PC-3 (cell line): ENCODE data around the gene GPR12. TPM values are rescaled to one million over a fixed set of nuclear protein-coding genes. Genes with fewer than 3 reads are reported as not detected.

Source experiments
- ATAC-seq: fragments of 200-7000 bp; cut with Tn5 transposase; 2 replicates; pipeline ENCODE4 v1.9.1; 2020; ENCODE audit warnings: mild to moderate bottlenecking, moderate library complexity
- BruUV-seq: library from RNA; stranded (reverse); fragments of 400-500 nt; replicated peaks from 2 replicates; lab custom pipeline; 2021; lab: Mats Ljungman, UMichigan
- CTCF ChIA-PET: fragments of 300-600 bp; sonication (Branson Sonifier 250); formaldehyde crosslinking; loops from one replicate; lab custom pipeline; 2022; ENCODE audit warnings: antibody characterized with exemption; lab: Charles Lee
- POLR2A ChIA-PET: fragments of 300-600 bp; sonication (Branson Sonifier 250); formaldehyde crosslinking; loops from one replicate; lab custom pipeline; 2022; ENCODE audit warnings: antibody characterized with exemption; ENCODE audit not compliant: unreplicated experiment; lab: Charles Lee
- DNase-seq: peaks from one replicate; pipeline ENCODE4 v3.0.0-alpha.2; 2015
- H2AFZ ChIP-seq: fragments of 300-600 bp; sonication (generic); 2 replicates; pipeline ENCODE4 v1.6.0; 2016; ENCODE audit warnings: antibody characterized with exemption, low read length
- H3F3A ChIP-seq: fragments of 300-600 bp; sonication (generic); one replicate; pipeline ENCODE4 v1.6.0; 2017; ENCODE audit warnings: antibody characterized with exemption, low read length, control low read depth, mild to moderate bottlenecking; ENCODE audit not compliant: unreplicated experiment
- H3K27ac ChIP-seq: fragments of 300-600 bp; sonication (generic); 2 replicates; pipeline ENCODE4 v1.5.1; 2016; ENCODE audit warnings: mild to moderate bottlenecking, low read length
- H3K27me3 ChIP-seq: fragments of 300-600 bp; sonication (generic); 2 replicates; pipeline ENCODE4 v1.6.1; 2016; ENCODE audit warnings: low read length, mixed read lengths
- H3K36me3 ChIP-seq: fragments of 300-600 bp; sonication (generic); 2 replicates; pipeline ENCODE4 v1.6.1; 2016; ENCODE audit warnings: low read depth, mixed run types, low read length, mixed read lengths
- H3K4me1 ChIP-seq: fragments of 300-600 bp; sonication (generic); 2 replicates; pipeline ENCODE4 v1.5.1; 2016; ENCODE audit warnings: low read length; ENCODE audit not compliant: insufficient read depth
- H3K4me2 ChIP-seq: fragments of 300-600 bp; sonication (generic); 2 replicates; pipeline ENCODE4 v1.6.0; 2016; ENCODE audit warnings: low read length
- H3K4me3 ChIP-seq: fragments of 300-600 bp; sonication (generic); 2 replicates; pipeline ENCODE4 v1.5.1; 2016; ENCODE audit warnings: mild to moderate bottlenecking, low read length, mixed read lengths
- H3K79me2 ChIP-seq: fragments of 300-600 bp; sonication (generic); 2 replicates; pipeline ENCODE4 v1.6.1; 2017; ENCODE audit warnings: low read length, mixed read lengths
- H3K9ac ChIP-seq: fragments of 300-600 bp; sonication (generic); 2 replicates; pipeline ENCODE4 v1.6.0; 2016; ENCODE audit warnings: mild to moderate bottlenecking, low read length
- H3K9me2 ChIP-seq: fragments of 300-600 bp; sonication (generic); replicated peaks from 2 replicates; pipeline ENCODE4 v1.6.1; 2016; ENCODE audit warnings: mixed run types, low read length, mixed read lengths
- H3K9me3 ChIP-seq: fragments of 300-600 bp; sonication (generic); 2 replicates; pipeline ENCODE4 v1.6.1; 2016; ENCODE audit warnings: low read length, mixed read lengths
- H4K20me1 ChIP-seq: fragments of 300-600 bp; sonication (generic); 2 replicates; pipeline ENCODE4 v1.6.1; 2016; ENCODE audit warnings: low read length, mixed read lengths
- CTCF ChIP-seq: fragments of 300-600 bp; sonication (generic); conservative IDR thresholded peaks from 2 replicates; pipeline ENCODE4 v1.5.1; 2017; ENCODE audit warnings: antibody characterized with exemption, low read depth, mild to moderate bottlenecking, low read length
- EZH2 ChIP-seq: fragments of 300-600 bp; sonication (generic); IDR thresholded peaks from one replicate; pipeline ENCODE4 v1.6.1; 2017; ENCODE audit warnings: antibody characterized with exemption, mild to moderate bottlenecking, low read length; ENCODE audit not compliant: unreplicated experiment
- EZH2phosphoT487 ChIP-seq: fragments of 300-600 bp; sonication (generic); IDR thresholded peaks from 2 replicates; pipeline ENCODE4 v1.6.1; 2018; ENCODE audit warnings: mild to moderate bottlenecking, antibody characterized with exemption, low read length, borderline replicate concordance
- intact Hi-C: fragments of 100-400 bp; cut with micrococcal nuclease; formaldehyde crosslinking; loops from 2 replicates; pipeline ENCODE4 v1.9.0; 2023
- total RNA-seq: library from RNA; depleted of rRNA; stranded (reverse); fragments of >200 nt; gene quantifications from 2 replicates; pipeline ENCODE4 v1.2.3, GENCODE V29; 2014

Gene GPR12
- total RNA-seq, 1 experiment from 2014 or later: not detected

DNA sequence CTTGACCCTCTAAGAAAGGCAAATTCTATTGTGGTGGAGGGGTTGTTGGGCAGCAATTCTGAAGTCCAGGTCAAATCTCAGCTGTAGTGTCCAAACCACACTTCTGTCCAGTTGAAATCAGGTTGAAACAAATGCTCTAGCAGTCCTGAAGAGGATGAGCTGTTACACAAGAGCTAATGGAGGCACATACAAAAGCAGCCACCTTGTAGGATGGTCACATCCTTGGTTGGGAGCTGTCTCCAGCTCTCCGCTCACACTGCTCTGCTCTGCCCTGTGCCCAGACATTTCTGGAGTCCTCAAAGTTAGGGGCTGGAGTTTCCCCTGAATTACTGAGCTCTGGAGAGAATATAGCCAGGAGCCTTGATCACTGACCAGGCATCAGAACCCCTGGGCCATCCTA is 47.2 kb downstream of the GPR12 start:
- CTCF ChIA-PET: no interaction called here
- TF ChIP-seq CTCF: no peak
- TF ChIP-seq EZH2phosphoT487: no peak
- no peak for TF ChIP-seq EZH2
- no peaks in the 10 kb centered on the region for H3K36me3 ChIP-seq
- H3K9ac ChIP-seq: no peak overlapping the region
- H3F3A ChIP-seq: no peaks in the 10 kb centered on the region
- POLR2A ChIA-PET: no interaction called here
- no peak overlapping the region for H3K4me3 ChIP-seq
- H3K4me2 ChIP-seq: no peak overlapping the region
- H3K4me1 ChIP-seq: no peaks in the 10 kb centered on the region
- no peak for DNase-seq
- BruUV-seq: no TSS peak
- no peaks in the 10 kb centered on the region for H4K20me1 ChIP-seq
- no peak for ATAC-seq
- no peaks in the 10 kb centered on the region for H3K9me2 ChIP-seq
- peaks cover 15% of the 10 kb centered on the region; the same call in 1 of the 2 replicates for H3K27me3 ChIP-seq
- no peak overlapping the region for H2AFZ ChIP-seq
- intact Hi-C loops: no loop called here
- no peaks in the 10 kb centered on the region for H3K9me3 ChIP-seq
- H3K79me2 ChIP-seq: no peaks in the 10 kb centered on the region
- H3K27ac ChIP-seq: no peak overlapping the region

DNA sequence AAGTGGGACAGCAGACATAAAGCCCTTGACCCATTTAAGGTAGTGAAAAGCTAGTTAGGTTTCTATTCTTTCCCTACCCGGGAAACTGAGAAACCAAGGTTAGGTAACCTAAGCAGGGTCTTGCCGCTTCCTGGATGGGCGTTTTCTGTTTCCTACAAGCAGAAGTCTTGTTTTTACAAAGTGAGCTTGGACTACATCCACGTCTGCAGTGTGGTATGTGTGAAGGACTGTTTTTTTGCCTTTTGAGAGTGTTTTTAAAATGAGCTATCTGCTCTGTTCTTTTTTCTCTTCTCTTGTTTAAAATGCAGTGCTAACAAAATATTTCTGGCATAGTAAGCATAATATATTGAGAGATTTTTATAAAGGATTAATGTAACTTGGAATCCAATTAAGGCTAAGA is 49.4 kb downstream of the GPR12 start:
- no peaks in the 10 kb centered on the region for H3K9me3 ChIP-seq
- TF ChIP-seq EZH2phosphoT487 (no peak), CTCF (no peak), EZH2 (no peak)
- H3K4me2 ChIP-seq: no peak overlapping the region
- no peak for DNase-seq
- ATAC-seq: no peak
- CTCF ChIA-PET: interaction anchor here (0.6 to 0.8 kb wide), 3 partner anchors 13 to 663 kb away, joined by 3 to 4 read pairs (median 3); no protein-coding TSS in a partner anchor
- no peaks in the 10 kb centered on the region for H4K20me1 ChIP-seq
- no peaks in the 10 kb centered on the region for H3K4me1 ChIP-seq
- no peaks in the 10 kb centered on the region for H3K36me3 ChIP-seq
- POLR2A ChIA-PET: no interaction called here
- H3K9me2 ChIP-seq: no peaks in the 10 kb centered on the region
- H3K27ac ChIP-seq: no peak overlapping the region
- peaks cover 13% of the 10 kb centered on the region; the same call in 1 of the 2 replicates for H3K27me3 ChIP-seq
- no peaks in the 10 kb centered on the region for H3F3A ChIP-seq
- H3K4me3 ChIP-seq: no peak overlapping the region
- no peaks in the 10 kb centered on the region for H3K79me2 ChIP-seq
- H2AFZ ChIP-seq: no peak overlapping the region
- intact Hi-C loops: no loop called here
- no peak overlapping the region for H3K9ac ChIP-seq
- no TSS peak for BruUV-seq

DNA sequence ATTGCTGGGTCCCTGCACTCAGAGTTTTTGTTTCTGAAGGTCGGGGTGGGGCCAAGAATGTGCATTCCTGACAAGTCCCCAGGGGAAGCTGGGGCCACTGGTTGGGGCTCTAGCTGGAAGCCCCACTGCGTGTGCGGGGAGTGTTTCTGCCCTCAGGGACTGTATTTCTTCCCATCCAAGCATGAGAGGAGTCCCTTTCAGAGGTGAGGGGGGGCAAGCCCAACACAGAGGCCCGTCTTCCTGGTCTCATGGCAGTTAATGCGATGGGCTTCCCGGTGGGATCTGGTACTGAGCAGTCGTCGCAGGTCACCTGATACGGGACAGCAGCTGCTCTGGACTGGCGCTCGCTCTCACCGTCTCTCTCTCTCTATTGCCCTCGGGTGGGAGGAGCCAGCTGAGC is 50.4 kb downstream of the GPR12 start:
- TF ChIP-seq EZH2phosphoT487 (no peak), EZH2 (no peak), CTCF (no peak)
- H3K27me3 ChIP-seq: peaks cover 14% of the 10 kb centered on the region; the same call in 1 of the 2 replicates
- intact Hi-C loops: no loop called here
- H3K4me3 ChIP-seq: no peak overlapping the region
- H3K4me2 ChIP-seq: no peak overlapping the region
- no peaks in the 10 kb centered on the region for H4K20me1 ChIP-seq
- no peaks in the 10 kb centered on the region for H3K4me1 ChIP-seq
- no peaks in the 10 kb centered on the region for H3K9me3 ChIP-seq
- H3K27ac ChIP-seq: no peak overlapping the region
- DNase-seq: no peak
- no peaks in the 10 kb centered on the region for H3K9me2 ChIP-seq
- H3F3A ChIP-seq: no peaks in the 10 kb centered on the region
- CTCF ChIA-PET: no interaction called here
- H3K79me2 ChIP-seq: no peaks in the 10 kb centered on the region
- ATAC-seq: no peak
- H3K9ac ChIP-seq: no peak overlapping the region
- no TSS peak for BruUV-seq
- H3K36me3 ChIP-seq: no peaks in the 10 kb centered on the region
- POLR2A ChIA-PET: no interaction called here
- H2AFZ ChIP-seq: no peak overlapping the region
